SK-N-SH treated with all-trans-retinoic acid at 6 μM for 48 hours (cell line): ENCODE data around the gene FRS2.

Experiments used
- ATAC-seq: fragments of 200-7000 bp; cut with Tn5 transposase; 3 replicates; pipeline ENCODE4 v1.9.1; 2020; ENCODE audit warnings: mild to moderate bottlenecking, moderate library complexity
- ARNTL ChIP-seq: fragments of 450-650 bp; formaldehyde crosslinking; IDR thresholded peaks from 2 replicates; pipeline ENCODE4 v1.5.0; 2020; ENCODE audit warnings: low read depth, mild to moderate bottlenecking, moderate library complexity, borderline replicate concordance
- BACH2 ChIP-seq: fragments of 250-450 bp; sonication (Bioruptor Pico); IDR thresholded peaks from 2 replicates; pipeline ENCODE4 v1.9.0; 2021; ENCODE audit warnings: mild to moderate bottlenecking, borderline replicate concordance
- CREB5 ChIP-seq: fragments of 250-450 bp; sonication (Bioruptor Pico); IDR thresholded peaks from 2 replicates; pipeline ENCODE4 v1.5.1; 2020; ENCODE audit warnings: low read depth, mild to moderate bottlenecking, moderate library complexity
- CSDC2 ChIP-seq: fragments of 250-450 bp; sonication (Bioruptor Pico); IDR thresholded peaks from 2 replicates; pipeline ENCODE4 v1.5.0; 2020; ENCODE audit warnings: mild to moderate bottlenecking, moderate library complexity
- CSRNP3 ChIP-seq: fragments of 250-450 bp; sonication (Bioruptor Pico); IDR thresholded peaks from 2 replicates; pipeline ENCODE4 v1.5.1; 2021; ENCODE audit warnings: mild to moderate bottlenecking, moderate library complexity
- ESRRG ChIP-seq: fragments of 250-450 bp; sonication (Bioruptor Pico); IDR thresholded peaks from 2 replicates; pipeline ENCODE4 v1.6.1; 2021; ENCODE audit warnings: mild to moderate bottlenecking
- GLIS3 ChIP-seq: fragments of 250-450 bp; sonication (Bioruptor Pico); IDR thresholded peaks from 2 replicates; pipeline ENCODE4 v1.5.0; 2020; ENCODE audit warnings: mild to moderate bottlenecking, moderate library complexity
- ISL1 ChIP-seq: fragments of 250-450 bp; sonication (Bioruptor Pico); IDR thresholded peaks from 2 replicates; pipeline ENCODE4 v2.1.2; 2022; ENCODE audit warnings: mild to moderate bottlenecking, moderate library complexity
- OSR1 ChIP-seq: fragments of 250-450 bp; sonication (Bioruptor Pico); IDR thresholded peaks from 2 replicates; pipeline ENCODE4 v1.8.0; 2022; ENCODE audit warnings: moderate library complexity, mild to moderate bottlenecking, inconsistent platforms
- POU6F1 ChIP-seq: fragments of 250-450 bp; sonication (Bioruptor Pico); IDR thresholded peaks from 2 replicates; pipeline ENCODE4 v1.8.0; 2021; ENCODE audit warnings: low read depth, mild to moderate bottlenecking, moderate library complexity, borderline replicate concordance
- PPARA ChIP-seq: fragments of 250-450 bp; sonication (Bioruptor Pico); IDR thresholded peaks from 2 replicates; pipeline ENCODE4 v1.5.0; 2020; ENCODE audit warnings: mild to moderate bottlenecking, borderline replicate concordance
- RARB ChIP-seq: fragments of 250-450 bp; sonication (Bioruptor Pico); IDR thresholded peaks from 2 replicates; pipeline ENCODE4 v1.8.0; 2021; ENCODE audit warnings: mild to moderate bottlenecking, moderate library complexity
- SNAI2 ChIP-seq: fragments of 250-450 bp; sonication (Bioruptor Pico); IDR thresholded peaks from 2 replicates; pipeline ENCODE4 v1.5.0; 2020; ENCODE audit warnings: mild to moderate bottlenecking, moderate library complexity
- TCF4 ChIP-seq: fragments of 250-450 bp; sonication (Bioruptor Pico); IDR thresholded peaks from 2 replicates; pipeline ENCODE4 v1.8.0; 2021; ENCODE audit warnings: mild to moderate bottlenecking, moderate library complexity, borderline replicate concordance
- TSHZ2 ChIP-seq: fragments of 250-450 bp; sonication (Bioruptor Pico); IDR thresholded peaks from 2 replicates; pipeline ENCODE4 v1.5.0; 2020; ENCODE audit warnings: mild to moderate bottlenecking, moderate library complexity
- ZC3H10 ChIP-seq: fragments of 250-450 bp; sonication (Bioruptor Pico); IDR thresholded peaks from 2 replicates; pipeline ENCODE4 v1.5.1; 2021; ENCODE audit warnings: mild to moderate bottlenecking, moderate library complexity
- ZFP3 ChIP-seq: fragments of 250-450 bp; sonication (Bioruptor Pico); IDR thresholded peaks from 2 replicates; pipeline ENCODE4 v1.5.0; 2020; ENCODE audit warnings: mild to moderate bottlenecking, moderate library complexity
- ZFP30 ChIP-seq: fragments of 450-650 bp; formaldehyde crosslinking; IDR thresholded peaks from 2 replicates; pipeline ENCODE4 v1.5.0; 2022; ENCODE audit warnings: mild to moderate bottlenecking, moderate library complexity
- ZNF70 ChIP-seq: fragments of 450-650 bp; formaldehyde crosslinking; IDR thresholded peaks from 2 replicates; pipeline ENCODE4 v1.5.0; 2020; ENCODE audit warnings: mild to moderate bottlenecking, moderate library complexity
- ZNF8 ChIP-seq: fragments of 450-650 bp; formaldehyde crosslinking; IDR thresholded peaks from 2 replicates; pipeline ENCODE4 v1.5.0; 2020; ENCODE audit warnings: mild to moderate bottlenecking, moderate library complexity

Gene FRS2

GRCh38 chr12:69480698-69481097 is 10.5 kb downstream of the FRS2 start (continued):
- no peak for TF ChIP-seq CREB5 (CRISPR knock-in tag)
- no peak for TF ChIP-seq OSR1 (CRISPR knock-in tag)
- no peak for TF ChIP-seq SNAI2
- TF ChIP-seq ZC3H10: no peak
- TF ChIP-seq POU6F1 (CRISPR knock-in tag): no peak
- TF ChIP-seq RARB (CRISPR knock-in tag): no peak
- TF ChIP-seq ZNF70: no peak
- no peak for TF ChIP-seq CSDC2 (CRISPR knock-in tag)
- no peak for TF ChIP-seq BACH2
- TF ChIP-seq PPARA: no peak
- TF ChIP-seq ZFP3: no peak

GRCh38 chr12:69481133-69481532 is 10.9 kb downstream of the FRS2 start:
- no peak for ATAC-seq
- TF ChIP-seq ARNTL (CRISPR knock-in tag): no peak
- TF ChIP-seq POU6F1 (CRISPR knock-in tag): no peak
- TF ChIP-seq ISL1 (CRISPR knock-in tag): no peak
- no peak for TF ChIP-seq ZFP3
- no peak for TF ChIP-seq PPARA
- TF ChIP-seq CSDC2 (CRISPR knock-in tag): no peak
- no peak for TF ChIP-seq SNAI2
- TF ChIP-seq CSRNP3 (CRISPR knock-in tag): no peak
- no peak for TF ChIP-seq TSHZ2
- no peak for TF ChIP-seq ZNF70
- no peak for TF ChIP-seq BACH2
- TF ChIP-seq ZNF8 (CRISPR knock-in tag): no peak
- TF ChIP-seq ESRRG: no peak

GRCh38 chr12:69483700-69484099 is 13.5 kb downstream of the FRS2 start:
- ATAC-seq: no peak
- TF ChIP-seq CSDC2 (CRISPR knock-in tag) (no peak), CSRNP3 (CRISPR knock-in tag) (no peak), ZNF70 (no peak), ISL1 (CRISPR knock-in tag) (no peak), ZFP3 (no peak), ZFP30 (CRISPR knock-in tag) (no peak), GLIS3 (CRISPR knock-in tag) (no peak), TCF4 (no peak), TSHZ2 (no peak), SNAI2 (no peak), ZNF8 (CRISPR knock-in tag) (no peak)
- TF ChIP-seq, all 23 proteins: peak for 0
